HUES48 (cell line): Measurements from ENCODE around the gene HRH3.

Experiments
- H3K27ac ChIP-seq: one replicate; pipeline ENCODE4 v1.7.0; 2013; ENCODE audit warnings: low read depth, low read length, inconsistent platforms
- H3K27me3 ChIP-seq: 2 replicates; pipeline ENCODE4 v1.6.1; 2013; ENCODE audit warnings: mild to moderate bottlenecking, low read length; ENCODE audit not compliant: control insufficient read depth, insufficient read depth
- H3K36me3 ChIP-seq: 2 replicates; pipeline ENCODE4 v1.6.1; 2013; ENCODE audit warnings: low read length; ENCODE audit not compliant: control insufficient read depth, insufficient read depth
- H3K4me1 ChIP-seq: 2 replicates; pipeline ENCODE4 v1.6.1; 2013; ENCODE audit warnings: mild to moderate bottlenecking, low read length; ENCODE audit not compliant: control insufficient read depth, insufficient read depth
- H3K4me3 ChIP-seq: 2 replicates; pipeline ENCODE4 v1.5.1; 2013; ENCODE audit warnings: mild to moderate bottlenecking, low read depth, low read length
- H3K9ac ChIP-seq: 2 replicates; pipeline ENCODE4 v1.6.1; 2013; ENCODE audit warnings: mild to moderate bottlenecking, low read depth, low read length, moderate library complexity
- H3K9me3 ChIP-seq: 2 replicates; pipeline ENCODE4 v1.6.1; 2013; ENCODE audit warnings: low read length; ENCODE audit not compliant: control insufficient read depth, insufficient read depth

Gene HRH3

DNA sequence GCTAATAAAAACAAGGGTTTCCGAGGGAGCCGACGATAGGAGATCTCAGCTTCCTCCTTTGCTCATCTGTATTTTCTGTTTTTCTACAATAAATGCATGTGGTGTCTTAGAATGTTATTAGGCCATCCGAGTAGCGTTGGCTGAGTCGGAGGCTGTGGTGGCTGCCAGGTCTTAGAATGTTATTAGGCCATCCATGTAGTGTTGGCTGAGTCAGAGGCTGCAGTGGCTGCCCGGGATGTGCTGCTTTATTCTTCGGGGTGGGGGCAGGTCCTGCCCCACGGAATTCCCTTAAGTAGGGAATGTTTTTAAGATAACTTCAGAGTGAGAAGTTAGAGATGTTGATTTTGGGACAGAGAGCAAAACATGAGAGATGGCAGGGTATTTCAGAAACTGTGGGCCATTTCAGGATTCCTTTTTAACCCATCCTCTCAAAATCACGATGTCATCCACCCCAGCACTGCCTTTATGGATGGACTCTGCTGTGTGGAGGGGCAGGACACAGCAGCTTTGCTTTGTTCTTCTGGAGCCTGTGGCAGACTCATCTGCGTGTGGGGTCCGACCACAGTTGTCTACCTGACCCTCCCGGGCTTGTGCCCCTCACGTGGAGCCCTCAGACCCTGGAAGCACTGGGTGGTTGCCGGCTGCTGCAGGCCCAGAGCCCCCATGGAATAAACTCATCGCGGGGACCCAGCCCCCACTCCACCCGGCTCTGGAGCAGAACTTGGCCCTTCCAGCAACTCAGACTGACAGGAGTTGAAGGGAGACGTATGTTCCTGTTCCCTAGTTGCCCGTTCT lies 38.6 kb upstream of the HRH3 start:
- H3K9ac ChIP-seq: no peak overlapping the region
- peaks cover 4% of the 10 kb centered on the region; the same call in 1 of the 2 replicates for H3K4me1 ChIP-seq
- H3K9me3 ChIP-seq: no peaks in the 10 kb centered on the region
- no peaks in the 10 kb centered on the region for H3K27me3 ChIP-seq
- H3K36me3 ChIP-seq: peaks cover 57% of the 10 kb centered on the region
- no peak overlapping the region for H3K27ac ChIP-seq
- H3K4me3 ChIP-seq: no peak overlapping the region

GRCh38 chr20:62255976-62256375 lies 35.9 kb upstream of the HRH3 start:
- Histone ChIP-seq H3K27ac (no peak overlapping the region), H3K4me1 (peaks cover 4% of the 10 kb centered on the region; the same call in 1 of the 2 replicates), H3K9me3 (no peaks in the 10 kb centered on the region), H3K36me3 (peaks cover 36% of the 10 kb centered on the region), H3K9ac (no peak overlapping the region), H3K27me3 (no peaks in the 10 kb centered on the region), H3K4me3 (no peak overlapping the region)

DNA sequence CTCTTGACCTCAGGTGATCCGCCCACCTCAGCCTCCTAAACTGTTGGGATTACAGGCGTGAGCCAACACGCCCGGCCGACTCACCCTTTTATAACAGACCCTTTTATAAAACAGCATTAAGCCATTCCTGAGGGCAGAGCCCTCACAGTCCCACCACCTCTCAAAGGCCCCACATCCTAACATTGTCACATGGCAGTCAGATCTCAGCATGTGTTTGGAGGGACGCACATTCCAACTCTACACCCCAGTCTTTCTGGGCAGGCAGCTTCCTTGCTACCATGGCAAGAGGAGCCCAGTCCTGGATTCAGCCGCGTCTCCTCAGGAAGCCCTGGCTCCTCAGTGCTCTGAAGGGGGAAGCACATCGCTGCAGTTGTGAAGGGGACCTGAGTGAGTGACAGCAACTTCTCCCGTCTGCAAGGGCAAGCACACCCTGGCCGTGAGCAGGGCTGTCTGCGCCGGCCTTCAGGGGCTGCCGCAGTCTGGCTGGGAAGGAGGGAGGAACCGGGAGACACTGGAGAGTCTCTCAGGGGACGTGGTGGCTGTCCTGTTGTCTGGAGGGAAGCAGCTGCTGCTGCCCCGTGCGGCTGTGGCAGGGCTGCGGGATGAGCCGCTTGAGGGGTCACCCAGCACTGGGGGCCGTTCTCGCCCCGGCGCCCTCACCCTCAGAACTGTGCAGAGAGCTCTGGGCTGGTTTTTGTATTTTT lies 34.1 kb upstream of the HRH3 start:
- H3K9ac ChIP-seq: no peak overlapping the region
- H3K27me3 ChIP-seq: no peaks in the 10 kb centered on the region
- peaks cover 21% of the 10 kb centered on the region for H3K36me3 ChIP-seq
- H3K27ac ChIP-seq: no peak overlapping the region
- no peak overlapping the region for H3K4me3 ChIP-seq
- H3K9me3 ChIP-seq: no peaks in the 10 kb centered on the region
- peaks cover 4% of the 10 kb centered on the region; the same call in 1 of the 2 replicates for H3K4me1 ChIP-seq

GRCh38 chr20:62253398-62253797 lies 33.3 kb upstream of the HRH3 start:
- H3K4me3 ChIP-seq: no peak overlapping the region
- H3K36me3 ChIP-seq: peaks cover 18% of the 10 kb centered on the region; the same call in 1 of the 2 replicates
- no peaks in the 10 kb centered on the region for H3K27me3 ChIP-seq
- no peak overlapping the region for H3K9ac ChIP-seq
- no peaks in the 10 kb centered on the region for H3K9me3 ChIP-seq
- H3K4me1 ChIP-seq: peaks cover 4% of the 10 kb centered on the region; the same call in 1 of the 2 replicates
- H3K27ac ChIP-seq: no peak overlapping the region

- Histone ChIP-seq H3K4me1 (peaks cover 4% of the 10 kb centered on the region; the same call in 1 of the 2 replicates), H3K4me3 (no peak overlapping the region), H3K36me3 (peaks cover 13% of the 10 kb centered on the region; the same call in 1 of the 2 replicates), H3K9me3 (no peaks in the 10 kb centered on the region), H3K9ac (no peak overlapping the region), H3K27me3 (no peaks in the 10 kb centered on the region), H3K27ac (no peak overlapping the region)
These were observed 32.4 kb upstream of the HRH3 start for GRCh38 chr20:62252342-62252966.

DNA sequence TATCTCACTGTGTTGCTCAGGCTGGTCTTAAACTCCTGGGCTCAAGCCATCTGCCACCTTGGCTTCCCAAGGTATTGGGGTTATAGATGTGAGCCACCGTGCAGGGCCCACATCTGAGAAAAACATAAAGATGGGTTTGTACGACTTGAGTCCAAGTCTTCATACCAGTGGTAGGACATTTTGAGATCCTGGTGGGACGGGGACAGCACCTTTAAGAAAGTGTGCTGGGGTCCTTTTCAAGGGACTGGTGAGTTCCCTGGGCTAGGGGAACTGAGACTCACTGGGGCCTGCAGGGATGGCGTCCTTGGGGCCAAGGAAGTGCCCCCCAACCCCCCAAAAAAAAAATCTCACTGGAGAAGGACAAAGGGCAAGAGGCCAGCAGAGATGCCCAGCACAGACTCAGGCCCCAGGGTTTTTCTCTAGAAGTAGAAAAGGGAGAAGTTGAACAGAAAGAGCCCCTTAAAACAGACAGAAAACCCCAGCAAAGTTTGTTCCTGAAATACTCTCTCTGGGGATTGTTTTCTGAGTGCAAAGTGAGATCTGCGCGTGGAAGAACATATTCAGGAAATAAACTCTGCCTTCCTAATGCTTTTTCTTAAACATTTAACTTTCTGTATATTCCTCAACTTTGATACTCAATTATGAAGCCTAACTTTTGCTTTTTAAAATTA lies 28.9 kb upstream of the HRH3 start:
- H3K27me3 ChIP-seq: no peaks in the 10 kb centered on the region
- H3K4me1 ChIP-seq: peaks cover 2% of the 10 kb centered on the region; the same call in 1 of the 2 replicates
- no peak overlapping the region for H3K27ac ChIP-seq
- H3K9me3 ChIP-seq: no peaks in the 10 kb centered on the region
- H3K4me3 ChIP-seq: no peak overlapping the region
- no peak overlapping the region for H3K9ac ChIP-seq
- H3K36me3 ChIP-seq: 0 out of 2 replicates have a peak, but pooled peaks cover 4% of the 10 kb centered on the region

DNA sequence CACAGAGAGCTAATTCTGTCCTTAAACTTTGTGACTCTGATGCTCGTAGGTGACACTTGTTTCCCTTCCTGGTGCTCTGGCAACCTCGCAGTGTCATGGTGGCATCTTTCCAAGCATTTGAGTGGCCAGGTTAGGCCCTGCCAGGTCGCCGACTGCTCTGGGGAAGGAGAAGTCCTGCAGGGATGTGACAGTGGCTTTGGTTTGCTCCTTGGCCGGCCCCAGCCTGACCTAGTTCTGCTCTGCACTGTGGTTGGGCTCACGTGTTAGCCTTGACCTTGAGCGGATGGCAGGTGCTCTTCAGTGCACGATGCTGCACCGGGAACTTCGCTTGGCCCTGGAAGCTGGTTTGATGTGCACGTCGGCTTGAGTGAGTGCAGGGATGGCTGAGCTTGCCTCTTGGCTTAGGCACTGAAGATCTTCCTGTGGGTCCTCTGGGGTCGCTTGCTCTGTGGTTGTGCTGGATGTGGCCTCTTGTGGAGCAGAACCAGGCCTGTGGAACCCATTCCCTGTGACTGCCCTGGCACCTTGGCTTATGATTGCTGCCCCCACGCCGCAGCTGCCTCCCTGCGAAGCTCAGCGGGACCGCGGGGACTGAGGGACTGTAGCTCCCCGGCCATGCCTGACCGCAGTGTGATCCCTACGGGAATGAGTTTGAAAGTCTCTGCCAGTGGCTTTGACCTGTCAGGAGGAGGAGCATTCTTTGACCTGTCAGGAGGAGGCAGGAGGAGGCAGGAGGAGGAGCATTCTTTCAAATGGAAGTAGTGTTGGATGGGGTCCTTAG lies 27.0 kb upstream of the HRH3 start:
- Histone ChIP-seq H3K4me3 (no peak overlapping the region), H3K9ac (no peak overlapping the region), H3K27me3 (no peaks in the 10 kb centered on the region), H3K36me3 (peaks cover 7% of the 10 kb centered on the region; the same call in 1 of the 2 replicates), H3K4me1 (no peaks in the 10 kb centered on the region), H3K9me3 (no peaks in the 10 kb centered on the region), H3K27ac (no peak overlapping the region)

GRCh38 chr20:62246431-62246830 lies 26.4 kb upstream of the HRH3 start:
- Histone ChIP-seq H3K4me1 (no peaks in the 10 kb centered on the region), H3K27ac (no peak overlapping the region), H3K9ac (no peak overlapping the region), H3K9me3 (no peaks in the 10 kb centered on the region), H3K36me3 (peaks cover 7% of the 10 kb centered on the region; the same call in 1 of the 2 replicates), H3K4me3 (no peak overlapping the region), H3K27me3 (no peaks in the 10 kb centered on the region)

GRCh38 chr20:62245911-62246280 lies 25.8 kb upstream of the HRH3 start:
- Histone ChIP-seq H3K4me1 (no peaks in the 10 kb centered on the region), H3K27ac (no peak overlapping the region), H3K9me3 (no peaks in the 10 kb centered on the region), H3K36me3 (peaks cover 7% of the 10 kb centered on the region; the same call in 1 of the 2 replicates), H3K4me3 (no peak overlapping the region), H3K27me3 (no peaks in the 10 kb centered on the region), H3K9ac (no peak overlapping the region)

DNA sequence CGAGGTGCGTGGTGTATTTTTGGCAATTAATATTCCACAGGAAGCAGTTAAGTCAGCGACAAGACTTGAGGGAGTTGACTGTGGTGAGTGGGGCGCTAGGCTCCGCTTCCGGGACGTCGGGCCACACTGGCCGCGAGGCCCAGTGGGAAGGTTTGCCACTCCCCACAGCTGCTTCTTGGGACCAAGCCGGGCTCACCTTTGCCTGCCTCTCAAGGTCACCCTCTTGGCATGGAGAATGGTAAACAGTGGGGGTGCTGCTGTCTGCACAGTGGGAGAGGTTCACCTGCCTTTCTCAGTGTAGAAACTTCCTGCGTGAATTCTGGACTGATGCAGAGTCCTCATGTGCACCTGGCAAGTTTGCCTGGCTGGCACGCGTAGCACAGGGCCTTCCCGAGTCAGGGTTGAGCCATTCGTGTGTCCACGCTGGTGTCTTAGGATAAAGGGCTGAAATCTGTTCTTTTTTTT lies 24.6 kb upstream of the HRH3 start:
- no peaks in the 10 kb centered on the region for H3K4me1 ChIP-seq
- H3K4me3 ChIP-seq: no peak overlapping the region
- H3K36me3 ChIP-seq: peaks cover 7% of the 10 kb centered on the region; the same call in 1 of the 2 replicates
- H3K27ac ChIP-seq: no peak overlapping the region
- H3K9me3 ChIP-seq: no peaks in the 10 kb centered on the region
- no peak overlapping the region for H3K9ac ChIP-seq
- H3K27me3 ChIP-seq: no peaks in the 10 kb centered on the region
